H1 (cell line): ENCODE results near the gene ITGB5. TPM values are rescaled to one million over a fixed set of nuclear protein-coding genes. Genes with fewer than 3 reads are reported as not detected.

ENCODE experiments used
- CTCF ChIA-PET: fragments of 300-600 bp; sonication (Branson Sonifier 250); formaldehyde crosslinking; loops from one replicate; lab custom pipeline; 2021; ENCODE audit not compliant: partially characterized antibody; lab: Charles Lee
- POLR2A ChIA-PET: fragments of 300-600 bp; sonication (Branson Sonifier 250); formaldehyde crosslinking; loops from one replicate; lab custom pipeline; 2021; ENCODE audit warnings: inconsistent platforms; ENCODE audit not compliant: partially characterized antibody; lab: Charles Lee
- DNase-seq, 2 experiments: peaks; one replicate each; pipeline versions ENCODE4 v3.0.0 to v3.0.0-alpha.2; 2010 to 2022; ENCODE audit warnings: low spot score in 2 of 2, low read depth in 1 of 2, mixed read lengths in 1 of 2
- FAIRE-seq: peaks from 2 replicates; lab custom pipeline; 2011; peaks lifted over from hg19 to GRCh38; lab: Jason Lieb, UNC
- H2AFZ ChIP-seq: 2 replicates; pipeline ENCODE4 v1.8.1; 2012; ENCODE audit warnings: low read length, inconsistent platforms
- H2AK5ac ChIP-seq: 2 replicates; pipeline ENCODE4 v1.6.1; 2013; ENCODE audit warnings: low read depth, low read length
- H2BK120ac ChIP-seq: replicated peaks from 2 replicates; pipeline ENCODE3; 2013; ENCODE audit warnings: low read depth, low read length, inconsistent platforms
- H2BK12ac ChIP-seq: 2 replicates; pipeline ENCODE4 v1.6.1; 2013; ENCODE audit warnings: low read depth, low read length
- H2BK15ac ChIP-seq: 2 replicates; pipeline ENCODE4 v1.6.1; 2013; ENCODE audit warnings: low read length
- H2BK20ac ChIP-seq: 2 replicates; pipeline ENCODE4 v1.6.1; 2013; ENCODE audit warnings: low read length
- H2BK5ac ChIP-seq: 2 replicates; pipeline ENCODE4 v1.6.1; 2013; ENCODE audit warnings: low read depth, low read length
- H3K14ac ChIP-seq: 2 replicates; pipeline ENCODE4 v1.6.1; 2013; ENCODE audit warnings: inconsistent platforms; ENCODE audit not compliant: insufficient read length
- H3K18ac ChIP-seq: 2 replicates; pipeline ENCODE4 v1.6.1; 2013; ENCODE audit warnings: low read length; ENCODE audit errors: extremely low read depth
- H3K23ac ChIP-seq: 2 replicates; pipeline ENCODE4 v1.6.1; 2013; ENCODE audit warnings: inconsistent platforms; ENCODE audit not compliant: insufficient read length
- H3K23me2 ChIP-seq: 2 replicates; pipeline ENCODE4 v1.6.1; 2013; ENCODE audit warnings: low read depth, low read length
- H3K27ac ChIP-seq: 2 replicates; pipeline ENCODE4 v1.6.1; 2011; ENCODE audit warnings: low read depth, low read length, inconsistent platforms
- H3K27me3 ChIP-seq, 4 experiments: replicated peaks in 1 of 4; 1 replicate in 1 of 4; 2 replicates in 3 of 4; pipeline versions ENCODE4 v1.6.1 to v1.8.1; 2011 to 2013; ENCODE audit warnings: low read length in 3 of 4, mild to moderate bottlenecking in 3 of 4, inconsistent platforms in 2 of 4, mixed read lengths in 2 of 4, moderate library complexity in 1 of 4; ENCODE audit not compliant: control insufficient read depth in 3 of 4, insufficient read depth in 3 of 4; ENCODE audit errors: extremely low read depth in 1 of 4
- H3K36me3 ChIP-seq, 4 experiments: 2 replicates each; pipeline versions ENCODE4 v1.6.1 to v1.8.1; 2011 to 2013; ENCODE audit warnings: mild to moderate bottlenecking in 4 of 4, low read length in 3 of 4, moderate library complexity in 2 of 4, control low read depth in 1 of 4, inconsistent platforms in 1 of 4; ENCODE audit not compliant: insufficient read depth in 4 of 4, control insufficient read depth in 2 of 4
- H3K4ac ChIP-seq: replicated peaks from 2 replicates; pipeline ENCODE3; 2013; ENCODE audit warnings: low read length, low read depth, mixed read lengths, inconsistent platforms; ENCODE audit not compliant: insufficient read length
- H3K4me1 ChIP-seq, 4 experiments: replicated peaks in 1 of 4; 1 replicate in 1 of 4; 2 replicates in 3 of 4; pipeline versions ENCODE4 v1.6.1 to v1.8.1; 2011 to 2013; ENCODE audit warnings: low read length in 3 of 4, inconsistent platforms in 2 of 4, mixed read lengths in 1 of 4; ENCODE audit not compliant: insufficient read depth in 4 of 4, control insufficient read depth in 3 of 4
- H3K4me2 ChIP-seq, 2 experiments: 2 replicates each; pipeline versions ENCODE4 v1.6.1 to v1.8.1; 2011 to 2013; ENCODE audit warnings: low read depth in 2 of 2, low read length in 2 of 2, control low read depth in 1 of 2, inconsistent platforms in 1 of 2, mild to moderate bottlenecking in 1 of 2; ENCODE audit not compliant: insufficient read depth in 1 of 2
- H3K4me3 ChIP-seq, 4 experiments: fragments of 200-600, 300-600 bp in 1 of 4; sonication (generic), shearing (Covaris generic), sonication (Bioruptor Twin) in 1 of 4; 2 replicates each; pipeline versions ENCODE4 v1.5.1 to v1.8.1; 2011 to 2016; ENCODE audit warnings: low read length in 4 of 4, low read depth in 3 of 4, control low read depth in 2 of 4, inconsistent platforms in 2 of 4, mild to moderate bottlenecking in 2 of 4, mixed read lengths in 1 of 4, moderate library complexity in 1 of 4; ENCODE audit not compliant: insufficient read depth in 2 of 4; ENCODE audit errors: extremely low read depth in 1 of 4
- H3K56ac ChIP-seq: replicated peaks from 2 replicates; pipeline ENCODE3; 2013; ENCODE audit warnings: low read depth, mild to moderate bottlenecking, mixed read lengths, low read length, inconsistent platforms; ENCODE audit not compliant: insufficient read length
- H3K79me1 ChIP-seq: 2 replicates; pipeline ENCODE4 v1.6.1; 2013; ENCODE audit warnings: low read depth, low read length, control low read depth
- H3K79me2 ChIP-seq, 2 experiments: 2 replicates each; pipeline versions ENCODE4 v1.6.1 to v1.8.1; 2012 to 2013; ENCODE audit warnings: low read length in 2 of 2, mild to moderate bottlenecking in 2 of 2, inconsistent platforms in 1 of 2; ENCODE audit not compliant: insufficient read depth in 2 of 2, control insufficient read depth in 1 of 2
- H3K9ac ChIP-seq, 4 experiments: replicated peaks in 1 of 4; 1 replicate in 1 of 4; 2 replicates in 3 of 4; pipeline versions ENCODE4 v1.6.1 to v1.8.1; 2011 to 2013; ENCODE audit warnings: low read depth in 3 of 4, low read length in 3 of 4, control low read depth in 2 of 4, mild to moderate bottlenecking in 2 of 4, moderate library complexity in 2 of 4, inconsistent platforms in 1 of 4; ENCODE audit errors: extremely low read depth in 1 of 4
- H3K9me3 ChIP-seq, 2 experiments: 2 replicates each; pipeline versions ENCODE4 v1.6.1 to v1.8.1; 2012 to 2013; ENCODE audit warnings: mild to moderate bottlenecking in 2 of 2, moderate library complexity in 2 of 2, control low read depth in 1 of 2, inconsistent platforms in 1 of 2, low read depth in 1 of 2, low read length in 1 of 2, mixed read lengths in 1 of 2; ENCODE audit not compliant: insufficient read depth in 2 of 2
- H4K20me1 ChIP-seq, 2 experiments: replicated peaks in 1 of 2; 2 replicates each; pipeline versions ENCODE3 to v1.8.1; 2011 to 2013; ENCODE audit warnings: inconsistent platforms in 2 of 2, low read length in 2 of 2, mild to moderate bottlenecking in 1 of 2; ENCODE audit not compliant: insufficient read depth in 2 of 2, control insufficient read depth in 1 of 2
- H4K5ac ChIP-seq: 2 replicates; pipeline ENCODE4 v1.6.1; 2013; ENCODE audit warnings: low read length, low read depth, mixed read lengths, inconsistent platforms; ENCODE audit not compliant: insufficient read length
- H4K8ac ChIP-seq: 2 replicates; pipeline ENCODE4 v1.8.0; 2013; ENCODE audit warnings: mild to moderate bottlenecking, moderate library complexity, low read length, inconsistent platforms; ENCODE audit not compliant: insufficient read depth; ENCODE audit errors: extremely low read depth
- H4K91ac ChIP-seq: replicated peaks from 2 replicates; pipeline ENCODE3; 2013; ENCODE audit warnings: low read length, mixed read lengths, inconsistent platforms; ENCODE audit not compliant: insufficient read length
- TAF7 ChIP-seq: optimal IDR thresholded peaks from 2 replicates; pipeline ENCODE3; 2011; ENCODE audit warnings: low read depth, mild to moderate bottlenecking, inconsistent platforms, low read length, moderate library complexity, borderline replicate concordance
- WGBS, 2 experiments: shearing (Covaris generic) in 1 of 2; methylation state at CpG; one replicate each; pipeline versions ENCODE4 v1.1.6 to v1.1.7; 2013 to 2015; ENCODE audit warnings: low lambda C conversion rate in 2 of 2, mixed read lengths in 2 of 2, inconsistent platforms in 1 of 2, low coverage in 1 of 2, missing lambda C conversion rate in 1 of 2; ENCODE audit not compliant: insufficient replicate concordance in 2 of 2, insufficient coverage in 1 of 2, insufficient read length in 1 of 2; ENCODE audit errors: extremely low coverage in 1 of 2, missing lambda C conversion rate in 1 of 2; 5-methylcytosine and 5-hydroxymethylcytosine counted together
- polyA plus RNA-seq, 7 experiments: library from polyadenylated mRNA; depleted of rRNA in 3 of 7; stranded (reverse) in 5 of 7; unstranded in 2 of 7; fragments of >200 nt in 5 of 7; fragments of 200-250 nt in 2 of 7; gene quantifications; 1 replicate in 5 of 7; 2 replicates in 1 of 7; 4 replicates in 1 of 7; pipeline versions ENCODE4 v1.2.1 to v1.2.3, GENCODE V29; 2011 to 2013; ENCODE audit warnings: missing spikeins in 2 of 7, mixed read lengths in 2 of 7
- total RNA-seq: library from RNA; stranded (reverse); fragmentation: NEBNext Ultra II Directional; extraction: Animal tissue kit (Norgen Biotek cat#: 25700); gene quantifications from 2 replicates; pipeline ENCODE4 v1.2.1, GENCODE V29; 2021

Gene ITGB5
- total and polyA plus RNA-seq, 2 of the 8 experiments (the other 6 are each of a cell fraction or from before 2014, with no cell fraction given), result 101 to 268 TPM

DNA sequence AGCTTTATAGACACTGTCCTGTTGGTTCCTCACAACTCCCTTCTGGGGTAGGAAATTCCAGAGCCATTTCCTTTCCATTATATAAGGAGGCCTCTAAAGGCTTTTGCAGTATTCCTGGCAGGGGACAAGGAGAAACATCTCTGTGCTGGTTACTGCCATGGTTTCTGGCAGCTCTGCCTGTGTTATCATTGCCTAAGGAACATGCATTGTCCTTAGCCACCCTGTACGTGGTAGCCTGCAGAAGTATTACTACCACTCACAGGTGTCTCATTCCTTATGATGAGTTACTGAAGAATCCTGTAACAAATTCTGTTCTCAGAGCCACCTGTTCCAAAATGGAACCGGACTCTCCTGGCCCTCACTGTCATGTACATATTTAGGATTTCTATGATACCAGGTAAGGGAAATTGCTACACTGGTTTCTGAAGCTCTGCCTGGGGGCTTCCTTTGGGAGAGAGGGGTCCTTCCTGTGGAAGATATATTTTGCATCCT, 98.9 kb downstream of the ITGB5 start:
- H3K4me2 ChIP-seq, result no peak overlapping the region
- H3K4me1 ChIP-seq, result no peaks in the 10 kb centered on the region
- no peak overlapping the region for H4K8ac ChIP-seq
- no peak overlapping the region for H2BK20ac ChIP-seq
- no peak overlapping the region for H4K91ac ChIP-seq
- H2BK120ac ChIP-seq, result no peak overlapping the region
- no peak overlapping the region; a peak in 1 of 7 replicates for H3K9ac ChIP-seq
- H3K18ac ChIP-seq, result no peak overlapping the region
- peaks cover 0 to 13% (median 4%) of the 10 kb centered on the region in 4 experiments; a peak in 3 of 8 replicates for H3K36me3 ChIP-seq
- no peaks in the 10 kb centered on the region for H3K23me2 ChIP-seq
- H2BK12ac ChIP-seq, result no peak overlapping the region
- no peak overlapping the region for H2BK15ac ChIP-seq
- DNase-seq (no peak), FAIRE-seq (no peak)
- no peak overlapping the region for H3K27ac ChIP-seq
- no peak overlapping the region for H2AK5ac ChIP-seq
- no peak overlapping the region for H3K23ac ChIP-seq
- CTCF ChIA-PET, result interaction anchor here (0.5 to 4.0 kb wide), 17 partner anchors 10 to 1886 kb away, joined by 3 to 33 read pairs (median 6); partner anchors contain the start of gene UMPS
- H3K79me2 ChIP-seq, result no peaks in the 10 kb centered on the region
- no peak overlapping the region for H3K4ac ChIP-seq
- H3K56ac ChIP-seq, result no peak overlapping the region
- H4K5ac ChIP-seq, result no peak overlapping the region
- H3K27me3 ChIP-seq, result no peaks in the 10 kb centered on the region
- H4K20me1 ChIP-seq, result peaks cover 0 to 2% of the 10 kb centered on the region in 2 experiments
- POLR2A ChIA-PET, result interaction anchor here (1.0 to 1.9 kb wide), 6 partner anchors 9 to 84 kb away, joined by 3 to 8 read pairs (median 4); no protein-coding TSS in a partner anchor
- H3K9me3 ChIP-seq, result no peaks in the 10 kb centered on the region
- no peak overlapping the region for H2BK5ac ChIP-seq
- H2AFZ ChIP-seq, result no peak overlapping the region
- no peak overlapping the region for H3K14ac ChIP-seq
- no peak overlapping the region for H3K4me3 ChIP-seq
- WGBS, 2 experiments, result 92% methylated on average over 2 of the region's 2 CpGs; no CpG with 5 or more reads in 1 of the 2 experiments
- peaks cover 3% of the 10 kb centered on the region; the same call in 1 of the 2 replicates for H3K79me1 ChIP-seq
- TF ChIP-seq TAF7, result no peak
- TF ChIP-seq, all 59 proteins: peak for 0
